Kidney (tissue), 14 donors: ENCODE data around the gene NINL. TPM values are rescaled to one million over a fixed set of nuclear protein-coding genes. Genes with fewer than 3 reads are reported as not detected.

Experiments
- DNase-seq, 5 donors: peaks; one replicate each; pipeline ENCODE4 v3.0.0-alpha.2; 2013 to 2020
- FAIRE-seq: peaks from 2 replicates; lab custom pipeline; 2012; peaks lifted over from hg19 to GRCh38; lab: Jason Lieb, UNC
- H3K27ac ChIP-seq, 2 donors: one replicate each; pipeline ENCODE4 v1.7.0; 2013; ENCODE audit warnings: low read depth in 2 of 2, low read length in 2 of 2, inconsistent platforms in 1 of 2
- H3K27me3 ChIP-seq: one replicate; pipeline ENCODE4 v1.7.1; 2013; ENCODE audit warnings: low read length, inconsistent platforms; ENCODE audit not compliant: control insufficient read depth, insufficient read depth
- H3K36me3 ChIP-seq, 3 donors: one replicate each; pipeline versions ENCODE4 v1.7.0 to v1.7.1; 2013; ENCODE audit warnings: low read length in 3 of 3, control low read depth in 1 of 3, inconsistent platforms in 1 of 3; ENCODE audit not compliant: insufficient read depth in 3 of 3, control insufficient read depth in 2 of 3
- H3K4me1 ChIP-seq, 3 donors: one replicate each; pipeline versions ENCODE4 v1.7.0 to v1.7.1; 2013; ENCODE audit warnings: low read length in 3 of 3, inconsistent platforms in 1 of 3, low read depth in 1 of 3; ENCODE audit not compliant: control insufficient read depth in 2 of 3, insufficient read depth in 2 of 3
- H3K4me3 ChIP-seq, 3 donors: one replicate each; pipeline versions ENCODE4 v1.7.0 to v1.8.1; 2013; ENCODE audit warnings: low read length in 3 of 3, control low read depth in 1 of 3, inconsistent platforms in 1 of 3
- H3K9ac ChIP-seq, 3 donors: one replicate each; pipeline versions ENCODE4 v1.7.0 to v1.7.1; 2013; ENCODE audit warnings: low read length in 3 of 3, control low read depth in 1 of 3, inconsistent platforms in 1 of 3
- H3K9me3 ChIP-seq, 3 donors: one replicate each; pipeline versions ENCODE4 v1.7.0 to v1.7.1; 2013; ENCODE audit warnings: low read length in 3 of 3, control low read depth in 1 of 3, inconsistent platforms in 1 of 3; ENCODE audit not compliant: control insufficient read depth in 2 of 3, insufficient read depth in 1 of 3
- intact Hi-C: fragments of 100-400 bp; cut with DNase I; formaldehyde crosslinking; loops from one replicate; pipeline ENCODE4 v1.11.1; 2022
- polyA plus RNA-seq: library from polyadenylated mRNA; stranded (reverse); fragments of 350-450 nt; fragmentation: Illumina TruSeq; extraction: RNeasy Lipid Tissue Mini Kit (QIAGEN cat#74804); gene quantifications from one replicate; pipeline ENCODE4 v1.2.3, GENCODE V29; 2014; ENCODE audit warnings: low read depth, low replicate concordance; ENCODE audit not compliant: insufficient read depth
- total RNA-seq: library from RNA; stranded (reverse); fragmentation: NEBNext Ultra II Directional; extraction: Animal tissue kit (Norgen Biotek cat#: 25700); gene quantifications from one replicate; pipeline ENCODE4 v1.2.1, GENCODE V29; 2021
- TF ChIP-seq, protein P1 (sequence below): IDR thresholded peaks from 3 replicates; pipeline ENCODE4 v1.5.1; 2012; ENCODE audit warnings: mild to moderate bottlenecking, moderate library complexity, borderline replicate concordance; ENCODE audit not compliant: insufficient read depth; ENCODE audit errors: extremely low read depth
- donor health status: control.
- donor health status: control.
- donor health status: control.
- donor health status: control.
- donor health status: control.
- donor health status: DM: yes; HTN: yes; CAD: no.
- donor health status: Normal renal cell carcinoma (clear cell type).

The NINL gene
- total and polyA plus RNA-seq, 2 donors from 2014 or later, result 23.4 to 25.2 TPM

DNA sequence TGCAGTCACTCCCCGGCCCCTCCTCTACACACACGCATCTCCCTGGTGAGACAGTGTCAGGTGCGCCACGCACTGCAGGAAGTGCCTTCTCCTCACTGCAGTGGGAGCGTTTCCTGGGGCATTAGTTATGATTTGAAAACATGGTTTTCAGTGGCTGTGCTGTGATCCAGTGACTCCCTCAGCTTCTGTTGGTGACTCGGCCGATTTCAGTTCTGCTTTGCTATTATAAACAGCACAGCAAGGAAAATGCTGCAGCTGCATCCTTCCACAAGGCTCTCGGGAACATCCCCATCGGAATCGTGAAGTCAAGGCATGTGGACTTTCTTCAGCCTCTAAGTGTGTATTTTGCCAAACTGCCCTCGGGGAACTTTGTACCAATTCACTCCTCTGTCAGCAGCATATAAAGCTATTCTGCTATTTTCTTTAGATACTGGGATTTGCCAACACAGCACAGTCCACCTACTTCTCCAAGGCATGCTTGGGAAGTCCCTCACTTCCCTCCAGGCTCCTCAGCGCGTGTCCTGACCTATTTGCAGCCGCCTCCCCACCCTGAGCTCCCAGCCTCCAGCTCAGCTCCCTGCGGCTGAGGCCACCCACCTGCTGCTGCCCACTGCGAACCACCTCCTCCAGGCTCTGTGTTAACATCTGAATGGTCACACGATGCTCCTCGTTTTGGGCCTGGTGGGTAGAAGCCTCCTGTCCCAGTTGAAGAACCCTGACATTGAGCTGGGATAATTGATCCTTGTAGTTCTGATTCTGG is 123.4 kb downstream of the NINL start:
- H3K9me3 ChIP-seq, result no peaks in the 10 kb centered on the region
- H3K27me3 ChIP-seq, result no peaks in the 10 kb centered on the region
- no peak overlapping the region for H3K27ac ChIP-seq
- intact Hi-C loops, result no loop called here
- no peak overlapping the region for H3K4me3 ChIP-seq
- no peak overlapping the region for H3K9ac ChIP-seq
- TF ChIP-seq, protein P1, sequence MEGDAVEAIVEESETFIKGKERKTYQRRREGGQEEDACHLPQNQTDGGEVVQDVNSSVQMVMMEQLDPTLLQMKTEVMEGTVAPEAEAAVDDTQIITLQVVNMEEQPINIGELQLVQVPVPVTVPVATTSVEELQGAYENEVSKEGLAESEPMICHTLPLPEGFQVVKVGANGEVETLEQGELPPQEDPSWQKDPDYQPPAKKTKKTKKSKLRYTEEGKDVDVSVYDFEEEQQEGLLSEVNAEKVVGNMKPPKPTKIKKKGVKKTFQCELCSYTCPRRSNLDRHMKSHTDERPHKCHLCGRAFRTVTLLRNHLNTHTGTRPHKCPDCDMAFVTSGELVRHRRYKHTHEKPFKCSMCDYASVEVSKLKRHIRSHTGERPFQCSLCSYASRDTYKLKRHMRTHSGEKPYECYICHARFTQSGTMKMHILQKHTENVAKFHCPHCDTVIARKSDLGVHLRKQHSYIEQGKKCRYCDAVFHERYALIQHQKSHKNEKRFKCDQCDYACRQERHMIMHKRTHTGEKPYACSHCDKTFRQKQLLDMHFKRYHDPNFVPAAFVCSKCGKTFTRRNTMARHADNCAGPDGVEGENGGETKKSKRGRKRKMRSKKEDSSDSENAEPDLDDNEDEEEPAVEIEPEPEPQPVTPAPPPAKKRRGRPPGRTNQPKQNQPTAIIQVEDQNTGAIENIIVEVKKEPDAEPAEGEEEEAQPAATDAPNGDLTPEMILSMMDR, result no peak
- H3K4me1 ChIP-seq, result no peaks in the 10 kb centered on the region
- DNase-seq, result peak in 1 of 5 donors; percentile 31
- FAIRE-seq, result no peak
- H3K36me3 ChIP-seq, result peaks cover 0 to 38% (median 8%) of the 10 kb centered on the region in 3 donors

DNA sequence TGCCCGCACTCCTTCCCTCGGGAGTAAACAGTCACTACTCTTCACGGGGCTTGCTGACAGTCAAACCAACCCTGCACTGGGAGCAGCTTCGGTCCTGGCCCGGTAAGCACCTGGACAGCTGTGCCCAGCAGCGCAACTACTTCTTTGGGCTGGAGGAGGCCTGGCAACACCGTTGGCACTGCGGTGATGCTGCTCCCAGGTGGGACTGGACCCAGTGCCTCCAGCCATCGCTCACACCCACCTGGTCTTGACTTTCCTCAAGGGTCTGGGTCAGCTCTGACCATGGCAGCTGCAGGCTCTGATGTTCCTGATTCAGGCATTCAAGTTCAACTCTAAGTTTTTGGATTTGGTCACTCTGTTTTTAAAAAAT is 124.1 kb downstream of the NINL start:
- H3K9ac ChIP-seq, result no peak overlapping the region
- H3K9me3 ChIP-seq, result no peaks in the 10 kb centered on the region
- H3K27ac ChIP-seq, result no peak overlapping the region
- H3K36me3 ChIP-seq, result peaks cover 0 to 35% (median 8%) of the 10 kb centered on the region in 3 donors
- DNase-seq, result peak in 1 of 5 donors; percentile 52
- no peaks in the 10 kb centered on the region for H3K4me1 ChIP-seq
- intact Hi-C loops, result no loop called here
- TF ChIP-seq, protein P1, result no peak
- H3K27me3 ChIP-seq, result no peaks in the 10 kb centered on the region
- no peak for FAIRE-seq
- no peak overlapping the region for H3K4me3 ChIP-seq

DNA sequence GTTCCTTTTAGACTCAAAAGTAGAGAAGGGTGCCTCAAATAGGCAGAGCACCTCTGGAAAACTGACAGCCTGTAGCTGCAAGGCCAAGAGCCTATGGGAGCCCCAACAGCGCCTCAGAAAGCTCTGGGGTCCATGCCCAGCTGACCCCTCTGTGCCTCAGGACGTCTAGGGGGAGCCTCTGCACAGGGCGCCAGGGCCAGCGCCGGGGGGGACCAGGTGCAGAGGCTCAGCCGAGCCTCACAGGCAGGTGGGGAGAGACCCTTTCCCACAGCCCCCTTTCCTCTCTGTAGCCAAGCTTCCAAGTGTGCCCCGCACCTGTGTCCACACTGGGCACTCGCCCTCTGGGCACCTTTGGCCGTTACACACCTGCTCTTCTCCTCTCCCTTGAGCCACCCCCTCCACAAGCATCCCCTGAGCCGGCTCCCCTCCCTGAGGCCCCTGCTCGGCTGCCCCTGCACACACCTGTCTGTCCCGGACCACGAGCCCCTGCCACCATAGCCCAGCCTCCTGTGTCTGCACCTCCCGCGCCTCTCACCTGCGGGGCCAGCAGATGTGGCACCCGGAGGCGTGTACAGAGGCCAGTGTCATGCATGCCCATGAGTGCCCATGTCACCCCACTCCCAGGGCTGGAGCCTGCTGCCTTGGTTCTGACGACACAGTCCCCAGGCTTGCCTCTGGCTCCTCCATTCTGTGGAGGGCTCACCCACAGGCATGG is 124.6 kb downstream of the NINL start:
- no peak overlapping the region for H3K9ac ChIP-seq
- H3K27ac ChIP-seq, result no peak overlapping the region
- no peak overlapping the region for H3K4me3 ChIP-seq
- FAIRE-seq (no peak), DNase-seq (peak in 1 of 5 donors; percentile 66)
- no peaks in the 10 kb centered on the region for H3K27me3 ChIP-seq
- no peaks in the 10 kb centered on the region for H3K9me3 ChIP-seq
- intact Hi-C loops, result no loop called here
- no peaks in the 10 kb centered on the region for H3K4me1 ChIP-seq
- peaks cover 0 to 35% (median 8%) of the 10 kb centered on the region in 3 donors for H3K36me3 ChIP-seq
- TF ChIP-seq, protein P1, result no peak
